T-helper 22 cell (primary cell): ENCODE data around the gene KIF26B.

Source experiments
- DNase-seq: peaks from one replicate; pipeline ENCODE4 v3.0.0-alpha.2; 2020; ENCODE audit warnings: low read depth

KIF26B gene

DNA sequence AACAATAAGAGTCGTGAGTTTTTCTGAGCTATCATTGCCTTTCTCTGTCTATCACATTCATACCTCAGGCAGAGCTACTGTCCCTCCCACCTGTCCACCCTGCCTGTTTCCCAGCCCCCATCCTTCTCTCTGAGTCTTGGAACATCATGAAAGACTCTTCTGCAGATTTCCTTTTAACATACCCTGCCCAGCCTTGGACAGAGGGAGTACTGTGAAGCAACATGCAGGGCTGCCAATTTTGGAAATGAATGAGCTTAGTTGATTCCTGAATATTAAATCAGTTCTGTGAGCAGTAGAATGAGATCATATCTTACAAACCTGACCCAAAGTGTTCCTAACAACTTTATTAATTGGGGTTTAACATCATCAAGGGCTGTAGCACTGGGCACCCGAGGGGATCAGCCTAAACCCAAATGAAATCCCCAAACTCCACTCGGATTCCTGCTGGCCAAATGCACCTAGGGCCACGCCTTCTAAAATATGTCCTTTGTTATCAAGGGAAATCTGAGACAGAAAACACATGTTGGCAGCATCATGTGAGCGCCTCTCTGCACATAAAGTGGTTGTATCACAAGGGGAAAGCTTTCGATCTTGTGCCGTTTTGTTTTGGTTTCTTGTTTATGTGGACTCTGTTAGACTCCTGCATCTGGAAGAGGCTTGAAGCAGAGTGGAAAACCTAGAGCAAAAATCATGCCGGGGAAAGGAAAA, 357.6 kb downstream of the KIF26B start:
- DNase-seq: no peak

DNA sequence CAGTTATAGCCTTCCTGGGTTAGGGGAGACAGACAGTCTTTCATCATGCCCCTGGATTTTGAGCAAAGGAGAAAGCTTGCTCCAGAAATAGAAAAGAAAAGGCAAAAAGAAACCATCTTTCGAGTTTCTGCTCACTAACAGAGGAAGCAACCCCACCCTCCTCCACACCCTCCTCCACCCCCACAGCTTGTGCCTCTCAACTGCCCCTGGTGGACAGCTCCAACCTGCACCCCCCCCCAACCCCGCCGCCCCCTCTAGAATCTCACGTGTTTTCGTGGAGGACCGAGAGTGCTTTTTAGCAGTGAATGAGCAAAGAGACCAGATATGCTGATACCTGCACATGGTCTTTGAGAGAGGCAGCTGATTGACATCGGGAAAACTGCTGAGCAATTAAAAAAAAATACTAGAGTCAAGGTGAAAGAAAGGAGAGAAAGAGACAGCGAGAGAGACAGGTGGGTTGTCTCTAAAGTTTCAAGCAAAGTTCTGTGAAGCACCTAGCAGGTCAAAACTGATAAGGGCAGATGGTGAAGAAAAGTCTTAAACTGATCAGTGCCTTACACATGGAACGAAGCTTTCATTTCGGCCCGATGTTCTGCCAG, 358.3 kb downstream of the KIF26B start:
- no peak for DNase-seq

DNA sequence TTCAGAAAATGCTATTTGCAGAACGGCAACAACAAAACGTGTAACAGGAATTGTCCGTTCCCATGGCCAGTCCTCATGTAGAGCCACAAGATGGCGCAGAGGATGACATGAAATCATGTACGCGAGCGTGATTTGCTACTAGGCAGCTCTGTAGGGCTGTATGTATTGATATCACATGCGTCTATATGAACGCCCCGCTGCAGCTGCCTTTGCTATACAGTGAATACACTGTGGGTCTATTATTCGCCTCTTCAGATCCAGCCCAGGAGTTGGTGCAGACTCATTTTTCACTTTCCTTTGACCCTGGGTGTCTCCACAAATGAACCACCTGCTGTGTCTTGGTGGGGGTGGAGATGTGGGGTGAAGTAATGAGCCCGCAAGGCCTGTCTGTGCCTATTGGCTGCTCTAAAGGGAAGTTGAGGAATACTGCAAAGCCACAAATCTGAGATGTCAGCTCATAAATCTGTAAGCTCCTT, 361.5 kb downstream of the KIF26B start:
- no peak for DNase-seq

DNA sequence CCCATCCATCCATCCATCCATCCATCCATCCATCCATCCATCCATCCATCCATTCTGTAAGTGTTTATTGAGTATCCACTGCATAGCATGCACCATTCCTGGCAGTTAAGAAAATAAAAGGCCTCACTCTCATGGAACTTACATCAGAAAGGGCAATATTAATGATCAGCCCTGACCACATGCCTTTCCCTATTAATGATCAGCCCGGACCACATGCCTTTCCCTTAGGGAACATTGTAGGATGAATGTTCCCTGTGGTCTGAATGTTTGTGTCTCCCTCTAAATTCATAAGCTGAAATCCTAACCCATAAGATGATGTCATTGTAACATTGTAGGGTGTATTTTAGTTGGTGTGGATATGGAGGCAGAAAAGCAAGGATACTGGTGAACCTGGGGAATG, 365.8 kb downstream of the KIF26B start:
- DNase-seq: no peak

DNA sequence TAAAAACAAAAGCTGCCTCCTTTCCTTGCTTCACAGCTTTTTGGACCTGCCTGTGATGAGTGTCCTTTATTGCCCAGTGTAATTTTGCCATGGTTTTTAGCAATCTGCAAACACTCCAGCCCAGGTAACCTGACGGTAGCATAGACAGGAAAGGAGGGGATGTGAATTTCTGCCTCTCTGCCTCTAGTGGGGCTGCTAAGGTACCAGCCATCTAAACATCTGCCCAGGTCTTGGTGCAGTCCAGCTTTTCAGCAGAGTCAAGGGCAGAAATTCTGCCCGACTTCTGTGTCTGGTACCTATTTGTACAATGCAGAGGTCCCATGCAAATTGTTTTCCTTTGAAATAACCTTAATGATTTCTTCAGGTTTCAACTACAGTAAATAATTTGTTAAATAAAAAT, 371.4 kb downstream of the KIF26B start:
- no peak for DNase-seq

DNA sequence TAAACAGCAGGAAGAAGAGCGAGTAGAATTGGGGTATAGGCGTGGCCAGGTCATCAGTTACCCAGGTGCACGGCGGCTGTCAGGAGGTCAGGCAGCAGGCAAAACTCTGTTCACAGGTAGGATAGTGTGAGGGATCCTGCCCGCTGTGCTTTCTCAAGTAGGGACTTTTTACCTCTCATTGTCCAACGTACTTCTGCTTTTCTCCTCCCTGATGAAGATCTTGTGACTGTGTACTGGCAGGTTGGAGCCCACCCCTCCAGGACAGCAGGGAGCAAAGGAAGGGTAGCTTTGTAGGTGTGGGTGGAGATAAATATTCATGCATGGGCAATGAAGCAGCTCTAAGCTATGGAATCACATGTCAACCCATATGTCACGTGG, 373.5 kb downstream of the KIF26B start:
- DNase-seq: no peak

DNA sequence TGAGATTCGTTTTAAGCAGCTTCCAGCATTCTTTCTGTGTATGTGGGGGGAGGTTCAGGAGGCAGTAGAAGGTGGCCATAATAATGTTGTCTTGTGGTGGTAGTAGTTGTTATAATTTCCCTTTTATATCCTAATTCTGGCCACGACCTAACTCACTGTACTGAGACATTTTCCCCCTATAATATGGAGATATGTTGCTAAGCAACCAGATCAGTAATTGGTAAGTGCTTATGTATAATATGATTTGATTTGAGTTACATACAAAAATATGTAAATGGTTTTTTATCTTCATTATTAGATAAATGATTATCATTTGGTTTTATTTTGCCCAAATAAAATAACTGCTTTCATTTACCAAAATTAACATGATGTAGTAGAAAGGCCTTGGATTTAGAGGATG, 376.2 kb downstream of the KIF26B start:
- DNase-seq: no peak

DNA sequence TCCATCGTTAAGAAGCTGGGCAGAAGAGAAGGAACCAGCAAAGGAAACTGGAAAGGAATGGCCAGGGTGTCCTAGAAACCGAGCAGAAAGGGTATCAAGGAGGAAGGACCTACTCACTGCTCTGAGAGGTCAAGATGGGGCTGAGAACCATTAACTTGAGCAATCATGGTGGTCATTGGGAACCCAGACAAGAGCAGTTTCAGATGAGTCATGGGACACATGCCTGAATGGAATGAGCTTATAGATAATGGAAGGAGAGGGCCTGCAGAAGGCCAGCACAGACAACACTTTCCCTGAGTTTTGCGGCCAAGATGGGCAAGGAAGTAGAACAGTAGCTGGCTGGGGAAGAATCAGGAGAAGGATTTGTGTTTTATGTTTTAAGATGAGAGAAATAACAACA, 383.2 kb downstream of the KIF26B start:
- no peak for DNase-seq

DNA sequence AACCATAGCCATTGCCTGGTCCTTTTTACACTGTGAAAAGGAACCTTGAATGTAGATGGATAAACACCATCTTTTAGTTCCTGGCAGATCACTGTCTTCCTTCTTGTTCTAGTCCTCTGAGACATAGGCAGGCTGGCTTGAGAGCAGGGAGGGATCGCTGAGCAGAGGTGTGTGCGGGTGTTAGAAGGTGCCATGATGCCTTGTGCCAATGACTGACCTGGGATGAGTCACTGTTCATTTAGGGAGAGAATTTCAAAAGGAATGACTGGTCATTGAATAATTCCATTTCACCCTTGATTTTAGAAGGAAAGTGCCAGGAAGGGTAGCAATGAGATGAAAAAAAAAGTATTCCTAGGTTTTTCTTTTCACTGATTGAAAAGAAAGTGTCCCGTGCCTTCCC, 383.9 kb downstream of the KIF26B start:
- no peak for DNase-seq

DNA sequence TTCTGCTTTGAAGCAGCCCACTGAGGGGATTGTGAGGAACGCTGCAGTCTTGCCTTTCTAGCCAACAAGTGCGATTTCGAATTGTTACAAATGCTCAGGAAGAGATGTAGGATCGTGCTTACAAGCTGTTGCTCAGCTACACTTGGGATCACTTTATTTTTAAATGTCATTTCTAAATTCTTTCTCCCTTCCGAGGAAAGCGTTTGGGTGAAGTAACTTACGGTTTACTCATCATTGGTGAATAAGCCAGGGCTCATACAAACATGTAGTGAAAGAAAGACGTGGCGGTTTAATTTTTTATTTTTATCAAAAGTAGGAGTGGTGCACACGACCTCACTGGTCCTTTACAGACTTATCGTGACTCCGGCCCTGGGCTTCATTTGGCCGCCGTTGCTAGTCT, 386.6 kb downstream of the KIF26B start:
- no peak for DNase-seq

DNA sequence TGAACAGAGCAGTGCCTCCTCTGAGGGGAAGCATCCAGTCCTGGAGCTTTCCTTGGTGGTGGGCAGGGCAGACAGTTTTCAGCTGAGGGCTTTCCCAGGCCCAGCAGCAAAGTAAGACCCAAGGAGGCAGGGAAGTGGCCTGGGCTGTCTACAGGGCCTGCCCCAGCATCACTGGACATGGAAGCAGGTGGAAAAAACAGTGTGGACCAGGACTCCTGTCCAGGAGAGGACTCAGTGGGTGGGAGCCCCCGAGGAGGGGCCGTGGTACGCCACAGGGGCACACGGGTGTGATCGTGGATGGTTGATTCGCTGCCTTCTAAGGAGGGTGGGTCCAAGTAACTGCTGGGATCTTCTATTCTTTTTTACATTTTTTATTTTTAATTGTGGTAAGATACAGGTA, 387.6 kb downstream of the KIF26B start:
- no peak for DNase-seq

DNA sequence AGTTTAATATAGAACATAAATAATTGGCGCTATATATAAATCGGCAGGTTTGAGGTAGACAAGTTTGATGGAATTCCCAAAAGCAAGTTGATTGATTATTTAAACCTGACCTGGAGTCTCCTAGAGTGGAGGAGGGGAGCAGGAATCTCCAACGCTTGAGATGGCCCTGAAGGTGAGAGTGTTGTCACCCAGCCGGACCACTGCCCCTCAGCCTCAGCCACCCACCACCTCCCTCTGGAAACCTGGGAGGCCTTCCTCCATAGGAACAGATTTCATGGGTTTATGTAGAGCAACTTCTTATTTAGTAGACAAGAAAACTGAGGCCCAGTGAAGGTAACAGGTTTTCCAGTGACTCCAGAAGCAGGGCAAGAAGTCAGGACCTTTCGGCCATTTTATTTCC, 389.5 kb downstream of the KIF26B start:
- DNase-seq: no peak

DNA sequence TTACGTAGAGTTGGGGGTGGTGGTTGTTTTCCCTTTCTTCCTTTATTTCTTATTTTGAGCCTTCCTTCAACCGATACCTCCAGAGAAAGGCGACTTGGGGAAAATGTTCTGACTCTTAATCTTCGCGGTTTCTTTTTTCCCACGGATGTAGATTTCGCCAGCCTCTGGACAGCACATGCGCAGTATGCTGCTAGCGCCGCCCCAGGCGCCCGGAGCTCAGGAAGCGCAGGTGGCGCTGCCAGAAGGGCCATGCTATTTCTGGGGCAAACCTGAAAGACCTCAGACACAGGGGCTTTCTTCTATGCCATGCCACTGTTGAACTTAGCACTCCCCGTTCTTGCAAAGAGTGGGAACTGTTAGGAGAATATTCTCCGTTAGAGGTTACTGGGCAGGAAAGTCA, 392.1 kb downstream of the KIF26B start:
- DNase-seq: no peak

DNA sequence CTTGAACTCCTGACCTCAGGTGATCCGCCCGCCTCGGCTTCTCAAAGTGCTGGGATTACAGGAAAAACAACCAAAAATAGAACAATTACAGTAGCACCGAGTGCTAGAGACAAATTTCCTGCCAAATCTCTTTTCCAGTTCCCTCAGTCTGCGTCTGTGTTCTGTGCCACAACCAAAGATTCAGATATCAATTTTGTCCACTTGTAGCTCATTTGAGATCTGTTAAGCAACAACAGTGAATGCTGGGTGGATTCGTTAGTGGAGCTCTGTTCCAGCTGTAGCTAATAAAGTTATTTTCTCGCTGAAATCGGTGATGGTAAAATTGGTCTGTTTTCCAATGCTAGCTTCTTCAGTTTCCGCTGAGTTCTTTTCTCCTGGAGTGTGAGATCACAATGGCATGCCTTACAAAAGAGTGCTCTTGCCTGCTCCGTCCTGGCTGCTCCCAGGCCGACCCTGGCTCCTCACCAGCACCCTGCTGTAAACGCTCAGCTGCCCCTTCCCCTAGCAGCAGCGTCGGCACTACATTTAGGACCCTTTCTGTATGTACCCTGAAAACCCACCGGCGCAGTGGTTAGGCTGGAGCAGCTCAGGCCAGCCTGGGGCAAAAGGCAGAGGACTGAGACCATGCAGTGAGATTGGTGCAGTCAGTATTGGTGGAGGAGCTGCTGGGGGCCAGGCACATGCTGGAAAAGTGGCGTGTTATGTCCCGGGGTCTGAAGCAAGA, 395.4 kb downstream of the KIF26B start:
- DNase-seq: no peak

DNA sequence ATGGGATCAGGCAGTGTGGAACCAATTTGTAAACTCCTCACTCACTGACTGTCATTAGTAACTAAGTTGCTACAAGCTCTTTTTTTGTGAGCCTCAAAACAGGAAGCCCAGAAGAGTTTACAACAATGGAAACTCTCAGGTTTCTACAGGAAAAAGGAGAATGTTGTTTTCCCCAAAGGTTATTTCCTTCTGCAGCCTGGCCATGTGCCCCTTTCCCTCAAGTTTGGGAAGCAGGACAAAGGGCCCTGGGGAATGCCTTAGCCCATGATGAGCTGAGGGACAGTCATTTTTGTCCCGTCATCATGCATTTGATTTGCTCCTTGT, 395.9 kb downstream of the KIF26B start:
- no peak for DNase-seq

DNA sequence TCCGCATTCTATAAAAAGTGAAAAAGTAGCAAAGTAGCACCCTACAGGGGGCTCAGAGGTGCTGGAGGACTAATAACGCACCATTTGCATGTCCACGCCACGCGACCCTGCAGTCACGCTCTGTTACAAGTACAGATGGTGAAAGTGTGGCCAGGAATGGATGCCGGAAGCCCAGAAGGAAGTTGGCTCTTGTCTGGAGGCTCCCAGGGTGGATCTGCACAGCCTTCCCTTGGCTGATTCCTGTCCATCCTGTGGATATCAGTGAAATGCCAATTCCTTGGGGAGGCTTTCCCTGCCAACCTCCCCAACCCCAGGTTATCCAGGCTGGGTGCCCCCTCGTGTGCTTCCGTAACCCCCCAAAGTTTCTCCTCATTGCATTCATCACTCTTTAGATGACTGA, 396.8 kb downstream of the KIF26B start:
- no peak for DNase-seq

DNA sequence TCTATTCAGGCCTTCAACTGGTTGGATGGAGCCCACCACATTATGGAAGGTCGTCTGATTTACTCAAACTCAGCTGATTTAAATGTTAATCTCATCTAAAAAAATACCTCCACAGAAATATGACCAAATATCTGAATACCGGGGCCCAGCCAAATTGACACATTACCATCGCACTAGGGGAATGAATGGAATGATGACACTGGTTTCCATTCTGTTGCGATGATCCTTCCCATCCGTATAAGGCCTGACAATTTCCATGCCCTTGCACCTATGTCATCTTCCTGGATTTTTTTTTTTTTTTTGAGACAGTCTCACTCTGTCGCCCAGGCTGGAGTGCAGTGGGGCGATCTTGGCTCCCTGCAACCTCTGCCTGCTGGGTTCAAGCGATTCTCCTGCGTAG, 397.5 kb downstream of the KIF26B start:
- DNase-seq: no peak

DNA sequence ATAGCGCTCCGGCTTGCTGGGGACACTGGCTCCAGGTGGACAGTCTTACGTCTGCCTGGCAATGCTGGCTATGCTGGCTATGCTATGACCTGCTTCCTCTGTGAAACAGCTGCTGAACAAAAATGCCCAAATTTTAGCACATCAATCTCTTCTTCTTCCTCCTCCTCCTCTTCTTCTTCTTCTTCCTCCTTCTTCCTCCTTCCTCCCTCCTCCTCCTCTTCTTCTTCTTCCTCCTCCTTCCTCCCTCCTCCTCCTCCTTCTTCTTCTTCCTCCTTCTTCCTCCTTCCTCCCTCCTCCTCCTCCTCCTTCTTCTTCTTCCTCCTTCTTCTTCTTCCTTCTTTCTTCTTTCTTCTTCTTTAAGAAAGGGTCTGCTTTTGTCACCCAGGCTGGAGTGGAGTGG, 401.3 kb downstream of the KIF26B start:
- DNase-seq: no peak

DNA sequence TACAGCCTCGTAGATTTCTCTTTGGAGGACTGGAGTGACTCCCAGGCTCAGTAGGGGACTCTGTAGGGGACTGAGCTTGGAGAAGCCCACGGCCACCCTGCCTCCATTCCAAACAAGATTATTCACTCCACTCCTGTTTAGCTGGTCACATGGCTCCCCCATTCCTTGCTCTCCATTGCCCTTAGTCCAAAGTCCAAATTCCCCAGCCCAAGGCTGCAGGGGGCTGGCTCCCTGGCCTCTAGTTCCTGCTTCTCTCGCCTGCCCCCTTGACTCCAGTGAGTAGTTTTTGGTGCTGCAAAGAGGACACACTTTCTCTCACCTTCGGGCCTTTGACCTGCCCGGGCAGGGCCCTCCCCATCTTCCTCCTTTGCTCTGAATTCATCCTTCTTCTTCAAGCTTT, 403.3 kb downstream of the KIF26B start:
- no peak for DNase-seq

DNA sequence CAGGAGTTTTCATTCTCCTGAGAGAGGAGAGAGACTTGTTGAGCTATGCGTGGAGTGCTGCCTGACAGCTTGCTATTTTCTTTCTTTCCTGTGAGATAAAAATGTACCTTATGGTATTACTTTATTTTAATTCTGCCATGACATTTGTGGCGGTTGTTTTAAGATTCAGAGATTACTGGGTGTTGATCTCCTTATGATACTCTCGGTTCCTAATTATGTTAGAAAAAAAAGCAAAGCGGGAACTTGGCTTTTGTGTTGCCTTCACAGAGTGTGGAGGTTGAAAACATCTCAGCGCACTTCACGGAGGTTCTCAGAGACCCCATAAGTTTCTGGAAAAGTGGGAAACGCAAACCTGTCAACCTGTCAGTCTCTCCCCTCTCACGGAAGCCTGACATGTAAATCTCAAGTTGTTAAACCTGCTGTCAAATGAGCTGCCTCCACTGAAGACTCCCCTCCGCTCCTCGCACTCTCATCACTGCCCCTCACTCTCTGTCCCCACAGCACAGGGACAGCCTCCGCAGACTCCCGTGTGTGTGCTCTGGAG, 405.6 kb downstream of the KIF26B start:
- DNase-seq: no peak

DNA sequence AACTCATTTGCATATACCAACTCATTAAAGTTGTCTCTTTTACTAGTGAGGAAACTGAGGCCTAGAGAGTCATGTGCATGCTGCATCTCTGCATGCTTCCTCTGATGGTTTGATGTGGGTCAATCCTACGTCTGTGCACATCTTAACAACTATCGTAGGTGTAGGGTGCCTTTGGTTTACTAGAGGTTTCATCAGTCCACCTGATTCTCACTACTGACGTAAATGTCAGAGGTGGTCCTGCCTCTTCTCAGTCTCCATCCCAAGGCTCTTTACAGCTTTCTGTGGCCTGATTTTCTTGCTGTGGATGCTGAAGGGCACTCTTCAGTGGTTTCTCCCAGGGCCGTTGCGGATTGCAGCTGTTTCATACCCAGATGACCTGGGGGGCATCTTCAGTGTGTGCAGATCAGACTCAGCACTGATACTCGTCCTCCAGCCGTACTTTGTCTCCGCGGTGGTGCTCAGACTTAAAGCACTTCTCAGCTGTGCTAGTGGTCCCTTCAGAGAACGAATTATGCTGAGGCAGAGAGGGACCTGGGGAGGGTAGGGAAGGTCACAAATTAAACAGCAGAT, 407.0 kb downstream of the KIF26B start:
- no peak for DNase-seq

DNA sequence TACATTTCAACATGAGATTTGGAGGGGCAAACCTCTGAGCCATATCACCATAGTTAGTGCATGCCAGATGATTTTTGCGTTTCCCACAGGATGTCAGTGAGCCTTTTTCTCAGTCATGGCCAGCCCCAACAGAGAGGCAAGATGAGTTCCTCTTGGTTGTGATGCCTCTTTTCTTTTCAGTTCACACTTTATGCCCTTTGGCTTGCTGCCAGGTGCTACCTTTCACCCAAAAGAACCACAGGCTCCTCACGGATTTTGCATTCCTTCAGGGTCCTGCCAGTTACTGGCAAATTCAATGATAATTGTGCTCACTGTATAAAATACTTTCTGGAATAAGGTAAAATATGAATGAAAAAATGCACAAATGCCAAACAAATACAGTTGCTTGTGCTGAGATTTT, 411.3 kb downstream of the KIF26B start:
- DNase-seq: no peak

DNA sequence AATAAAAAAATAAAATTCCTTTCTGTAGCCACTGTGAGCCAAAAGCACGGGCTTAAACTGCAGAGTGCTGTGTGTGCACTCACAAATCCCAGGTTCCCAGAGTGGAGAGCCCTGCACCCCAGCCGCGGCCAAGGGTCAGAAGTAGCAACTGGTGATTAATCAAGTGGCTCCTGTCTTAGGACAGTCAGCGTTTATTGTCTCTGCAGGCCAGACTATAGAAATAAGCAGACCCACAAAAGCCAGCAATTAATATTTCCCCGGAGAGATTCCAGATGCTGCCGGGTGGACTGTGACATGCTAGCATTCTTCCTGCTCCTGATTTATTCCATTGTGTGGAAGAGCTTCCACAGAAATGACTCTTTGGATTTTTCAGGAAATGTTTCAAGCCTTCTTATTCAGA, 412.2 kb downstream of the KIF26B start:
- no peak for DNase-seq
